ENCODE results near the gene CEP170B. TPM values are rescaled to one million over a fixed set of nuclear protein-coding genes. Genes with fewer than 3 reads are reported as not detected.

The CEP170B gene
- total RNA-seq, 4 donors from 2014 or later = 1.2 to 28.8 (median 8.3) TPM

GRCh38 chr14:104880584-104881210 is 15.6 kb downstream of the CEP170B start:
- Histone ChIP-seq H3K36me3 (no peaks in the 10 kb centered on the region), H3K4me1 (no peaks in the 10 kb centered on the region), H3K27me3 (no peaks in the 10 kb centered on the region), H3K4me3 (no peak overlapping the region), H3K9me3 (no peaks in the 10 kb centered on the region), H3K27ac (no peak overlapping the region)
- TF ChIP-seq CTCF (IDR thresholded peaks at IDR 0.05) = no peak
- TF ChIP-seq POLR2A (IDR thresholded peaks at IDR 0.05) = no peak
- intact Hi-C loops (cut with DNase I; ENCODE audit: low total_unique reads) = no loop called here
- DNase-seq = no peak

- TF ChIP-seq POLR2A (IDR thresholded peaks at IDR 0.05) (no peak), CTCF (IDR thresholded peaks at IDR 0.05) (no peak)
- Histone ChIP-seq H3K36me3 (no peaks in the 10 kb centered on the region), H3K27ac (no peak overlapping the region), H3K9me3 (no peaks in the 10 kb centered on the region), H3K27me3 (no peaks in the 10 kb centered on the region), H3K4me3 (no peak overlapping the region), H3K4me1 (no peaks in the 10 kb centered on the region)
- DNase-seq = no peak
- intact Hi-C loops (cut with DNase I; ENCODE audit: low total_unique reads) = no loop called here
Measured at GRCh38 chr14:104881369-104881979, 16.4 kb downstream of the CEP170B start.

GRCh38 chr14:104882325-104882973 is 17.4 kb downstream of the CEP170B start:
- H3K4me1 ChIP-seq = no peaks in the 10 kb centered on the region
- intact Hi-C loops (cut with DNase I; ENCODE audit: low total_unique reads) = no loop called here
- no peak for DNase-seq
- H3K4me3 ChIP-seq = no peak overlapping the region
- TF ChIP-seq CTCF (IDR thresholded peaks at IDR 0.05) = no peak
- TF ChIP-seq POLR2A (IDR thresholded peaks at IDR 0.05) = no peak
- H3K36me3 ChIP-seq = no peaks in the 10 kb centered on the region
- H3K27ac ChIP-seq = no peak overlapping the region
- no peaks in the 10 kb centered on the region for H3K27me3 ChIP-seq
- no peaks in the 10 kb centered on the region for H3K9me3 ChIP-seq

GRCh38 chr14:104882991-104883660 is 18.1 kb downstream of the CEP170B start:
- no peak overlapping the region for H3K4me3 ChIP-seq
- TF ChIP-seq CTCF (IDR thresholded peaks at IDR 0.05) = no peak
- no peak for TF ChIP-seq POLR2A (IDR thresholded peaks at IDR 0.05)
- DNase-seq = no peak
- no peaks in the 10 kb centered on the region for H3K9me3 ChIP-seq
- intact Hi-C loops (cut with DNase I; ENCODE audit: low total_unique reads) = no loop called here
- H3K36me3 ChIP-seq = no peaks in the 10 kb centered on the region
- no peak overlapping the region for H3K27ac ChIP-seq
- H3K27me3 ChIP-seq = no peaks in the 10 kb centered on the region
- H3K4me1 ChIP-seq = no peaks in the 10 kb centered on the region

Measured in uterus (tissue), 4 donors.